GM12878 (cell line): ENCODE data around the gene FETUB. TPM values are rescaled to one million over a fixed set of nuclear protein-coding genes. Genes with fewer than 3 reads are reported as not detected.

Source experiments
- ATAC-seq: fragments of 200-7000 bp; cut with Tn5 transposase; 3 replicates; pipeline ENCODE4 v1.9.1; 2020; ENCODE audit warnings: mild to moderate bottlenecking, moderate library complexity
- Bru-seq: library from RNA; stranded (reverse); fragments of 400-500 nt; gene quantifications from one replicate; lab custom pipeline; 2021; lab: Mats Ljungman, UMichigan
- BruChase-seq, 2 experiments: library from RNA; stranded (reverse); fragments of 400-500 nt; gene quantifications; one replicate each; lab custom pipeline; 2021; lab: Mats Ljungman, UMichigan
- BruUV-seq: library from RNA; stranded (reverse); fragments of 400-500 nt; replicated peaks from 2 replicates; lab custom pipeline; 2021; lab: Mats Ljungman, UMichigan
- CTCF ChIA-PET: fragments of 300-600 bp; sonication (Branson Sonifier 250); formaldehyde crosslinking; extraction: SDS; loops from one replicate; lab custom pipeline; 2021; ENCODE audit warnings: inconsistent platforms; lab: Yijun Ruan, JAX
- POLR2A ChIA-PET: fragments of 350-600 bp; formaldehyde crosslinking; extraction: SDS; loops from one replicate; lab custom pipeline; 2021; ENCODE audit warnings: inconsistent platforms; lab: Charles Lee
- RAD21 ChIA-PET: fragments of 300-600 bp; sonication (Branson Sonifier 250); formaldehyde crosslinking; loops from one replicate; lab custom pipeline; 2023; ENCODE audit warnings: antibody characterized with exemption; ENCODE audit not compliant: unreplicated experiment; lab: Charles Lee
- SMC1A ChIA-PET: fragments of 300-600 bp; sonication (Branson Sonifier 250); formaldehyde crosslinking; loops from one replicate; lab custom pipeline; 2023; ENCODE audit not compliant: unreplicated experiment, uncharacterized antibody; lab: Charles Lee
- DNase-seq: peaks from one replicate; pipeline ENCODE4 v3.0.0-alpha.2; 2011; ENCODE audit warnings: low read depth, low spot score
- FAIRE-seq: peaks from 3 replicates; lab custom pipeline; 2011; peaks lifted over from hg19 to GRCh38; lab: Jason Lieb, UNC
- H2AFZ ChIP-seq: 2 replicates; pipeline ENCODE4 v1.6.0; 2011; ENCODE audit warnings: low read depth, low read length, control low read depth; ENCODE audit not compliant: control insufficient read depth
- H3K27ac ChIP-seq: 2 replicates; pipeline ENCODE4 v1.5.1; 2011; ENCODE audit warnings: control low read depth; ENCODE audit not compliant: control insufficient read depth, insufficient read depth
- H3K27me3 ChIP-seq, 2 experiments: replicated peaks in 1 of 2; 2 replicates each; pipeline versions ENCODE4 v1.6.0 to v1.6.1; 2011; ENCODE audit warnings: low read length in 1 of 2; ENCODE audit not compliant: control insufficient read depth in 2 of 2, insufficient read depth in 2 of 2
- H3K36me3 ChIP-seq, 2 experiments: 2 replicates each; pipeline ENCODE4 v1.5.1; 2011; ENCODE audit warnings: low read length in 1 of 2; ENCODE audit not compliant: control insufficient read depth in 2 of 2, insufficient read depth in 2 of 2
- H3K4me1 ChIP-seq: 2 replicates; pipeline ENCODE4 v1.6.1; 2011; ENCODE audit warnings: mild to moderate bottlenecking, low read length, moderate library complexity, mixed read lengths; ENCODE audit not compliant: control insufficient read depth, insufficient read depth
- H3K4me2 ChIP-seq: 2 replicates; pipeline ENCODE4 v1.6.0; 2011; ENCODE audit warnings: control low read depth; ENCODE audit not compliant: control insufficient read depth, insufficient read depth
- H3K4me3 ChIP-seq: fragments of 200-600 bp; sonication (generic); 2 replicates; pipeline ENCODE4 v1.5.1; 2016
- H3K79me2 ChIP-seq: 2 replicates; pipeline ENCODE4 v1.6.0; 2011; ENCODE audit warnings: low read length; ENCODE audit not compliant: control insufficient read depth, insufficient read depth
- H3K9ac ChIP-seq: 2 replicates; pipeline ENCODE4 v1.8.0; 2011; ENCODE audit warnings: low read length, control low read depth, mixed read lengths; ENCODE audit not compliant: control insufficient read depth, insufficient read depth
- H3K9me3 ChIP-seq: replicated peaks from 3 replicates; pipeline ENCODE4 v1.5.1; 2011; ENCODE audit warnings: mild to moderate bottlenecking, low read length; ENCODE audit not compliant: control insufficient read depth, insufficient read depth
- H4K20me1 ChIP-seq: 2 replicates; pipeline ENCODE4 v1.6.0; 2011; ENCODE audit not compliant: control insufficient read depth, insufficient read depth
- ASH2L ChIP-seq: fragments of 300-600, 200-600 bp; sonication (generic); IDR thresholded peaks from 2 replicates; pipeline ENCODE4 v1.6.1; 2017; ENCODE audit warnings: low read depth, mild to moderate bottlenecking, borderline replicate concordance
- POLR2AphosphoS5 ChIP-seq: IDR thresholded peaks from 2 replicates; pipeline ENCODE4 v1.6.1; 2011; ENCODE audit warnings: mild to moderate bottlenecking, low read length, inconsistent platforms
- TCF3 ChIP-seq: IDR thresholded peaks from 2 replicates; pipeline ENCODE4 v1.6.1; 2012; ENCODE audit warnings: low read depth, mild to moderate bottlenecking, low read length, borderline replicate concordance; ENCODE audit not compliant: insufficient read depth
- ZNF622 ChIP-seq: fragments of 450-650 bp; IDR thresholded peaks from 2 replicates; pipeline ENCODE4 v1.6.1; 2017; ENCODE audit warnings: mild to moderate bottlenecking, inconsistent platforms
- WGBS: methylation state at CpG from one replicate; pipeline ENCODE4 v1.1.6; 2016; ENCODE audit warnings: low lambda C conversion rate; ENCODE audit not compliant: insufficient replicate concordance, insufficient coverage; ENCODE audit errors: missing lambda C conversion rate; 5-methylcytosine and 5-hydroxymethylcytosine counted together
- in situ Hi-C: fragments of 300-500 bp; cut with MboI; formaldehyde crosslinking; loops from 9 replicates; pipeline ENCODE4 v1.14.3; 2018; ENCODE audit warnings: mixed read lengths
- intact Hi-C: fragments of 100-400 bp; cut with micrococcal nuclease; formaldehyde crosslinking; loops from one replicate; pipeline ENCODE4 v1.14.2; 2022; ENCODE audit not compliant: unreplicated experiment
- long read RNA-seq, 2 experiments: library from polyadenylated mRNA; unstranded; transcript quantifications; one replicate each; pipeline ENCODE4 v2.0.0, GENCODE V29; 2019 to 2020
- polyA minus RNA-seq, 3 experiments: library from RNA; depleted of rRNA, polyadenylated mRNA; stranded (reverse); fragments of >200 nt; gene quantifications; 2 replicates each; pipeline ENCODE4 v1.2.3, GENCODE V29; 2011
- polyA plus RNA-seq, 11 experiments: library from polyadenylated mRNA; depleted of rRNA in 4 of 11; unstranded in 6 of 11; stranded (reverse) in 5 of 11; fragments of >200 nt; fragmentation: Nextera tagmentation in 4 of 11; fragmentation: Illumina TruSeq in 1 of 11; extraction: Ambion mirVana in 4 of 11; extraction: Trizol in 1 of 11; gene quantifications; 1 replicate in 1 of 11; 2 replicates in 10 of 11; pipeline versions ENCODE4 v1.2.1 to v1.2.3, GENCODE V29; 2011 to 2016; ENCODE audit warnings: inconsistent platforms in 2 of 11, missing spikeins in 2 of 11, low read depth in 1 of 11
- total RNA-seq, 4 experiments: library from RNA; depleted of rRNA in 3 of 4; stranded (reverse); fragments of >200 nt in 3 of 4; fragmentation: Illumina TruSeq in 1 of 4; extraction: Trizol in 1 of 4; gene quantifications; 2 replicates each; pipeline versions ENCODE4 v1.2.1 to v1.2.3, GENCODE V29; 2013 to 2021

The FETUB gene, protein sequence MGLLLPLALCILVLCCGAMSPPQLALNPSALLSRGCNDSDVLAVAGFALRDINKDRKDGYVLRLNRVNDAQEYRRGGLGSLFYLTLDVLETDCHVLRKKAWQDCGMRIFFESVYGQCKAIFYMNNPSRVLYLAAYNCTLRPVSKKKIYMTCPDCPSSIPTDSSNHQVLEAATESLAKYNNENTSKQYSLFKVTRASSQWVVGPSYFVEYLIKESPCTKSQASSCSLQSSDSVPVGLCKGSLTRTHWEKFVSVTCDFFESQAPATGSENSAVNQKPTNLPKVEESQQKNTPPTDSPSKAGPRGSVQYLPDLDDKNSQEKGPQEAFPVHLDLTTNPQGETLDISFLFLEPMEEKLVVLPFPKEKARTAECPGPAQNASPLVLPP
- not detected in 2 replicates for total RNA-seq (2013; cell fraction: nucleolus; rRNA removed)
- total RNA-seq (2014; rRNA removed) (not detected in 2 replicates), total RNA-seq (2014; rRNA removed; fragmentation: Illumina TruSeq; extraction: Trizol) (not detected in 2 replicates), total RNA-seq (2021) (not detected in 2 replicates), polyA plus RNA-seq (2011; rRNA removed) (not detected in 2 replicates), polyA plus RNA-seq (2014; fragmentation: Illumina TruSeq; extraction: Trizol) (not detected in 2 replicates), polyA plus RNA-seq (2014; fragmentation: Nextera tagmentation; extraction: Ambion mirVana) (not detected), polyA plus RNA-seq (2014; rRNA removed) (not detected in 2 replicates), polyA plus RNA-seq (2016; fragmentation: Nextera tagmentation; extraction: Ambion mirVana) (not detected), polyA minus RNA-seq (2011; rRNA and poly(A)+ RNA removed) (not detected in 2 replicates), Bru-seq, nascent RNA (not detected), BruChase-seq, experiment 1, labeled RNA remaining after a 6-hour chase (not detected), BruChase-seq, experiment 2, labeled RNA remaining after a 2-hour chase (percentile 5 among the genes with signal in this experiment)
- not detected for polyA plus RNA-seq (2011; ENCODE audit: low read depth)
- polyA plus RNA-seq (2011; cell fraction: cytosol; rRNA removed), result not detected in 2 replicates
- not detected in 2 replicates for polyA plus RNA-seq (2011; cell fraction: nucleus; rRNA removed)
- not detected in 2 replicates for polyA plus RNA-seq (2012)
- not detected in 2 replicates for polyA minus RNA-seq (2011; cell fraction: cytosol; rRNA and poly(A)+ RNA removed)
- polyA minus RNA-seq (2011; cell fraction: nucleus; rRNA and poly(A)+ RNA removed), result not detected in 2 replicates
- long read RNA-seq, experiment 1, result 0 reads
- long read RNA-seq, experiment 2, result 0 reads

DNA sequence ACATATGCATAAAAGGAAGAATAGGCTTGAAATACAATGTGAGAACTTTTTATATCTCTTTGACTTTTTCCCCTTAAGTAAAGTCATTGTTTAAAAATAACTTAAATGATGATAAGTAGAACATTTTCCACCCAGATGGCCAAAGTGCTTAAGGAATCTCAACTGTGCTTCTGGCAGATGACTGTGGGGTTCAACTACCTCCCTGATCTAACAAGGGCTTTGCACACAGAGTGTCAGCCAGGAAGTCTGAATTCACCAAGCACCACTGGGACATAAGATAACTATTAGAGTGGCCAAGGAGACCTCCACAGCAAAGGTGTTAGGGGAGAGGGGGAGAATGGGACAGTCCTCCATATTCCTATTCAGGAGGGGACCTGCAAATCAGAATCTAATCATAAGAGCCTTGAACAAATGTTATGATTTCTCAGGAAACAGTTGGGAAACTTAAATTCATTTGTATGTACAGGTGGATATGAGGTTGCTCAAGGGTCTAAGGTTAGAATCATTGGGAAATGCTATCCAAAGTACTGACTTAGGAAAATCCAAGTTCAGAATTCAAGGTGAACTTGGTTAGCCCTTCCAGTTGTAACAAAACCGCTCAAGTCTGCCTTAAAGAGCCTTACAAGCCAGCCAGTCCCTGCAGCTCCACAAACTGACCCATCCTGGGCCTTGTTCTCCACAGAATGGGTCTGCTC lies at the start of gene FETUB:
FETUB (plus strand) TSS at position 622 of the 695 bp plus-strand sequence; CDS start at position 684, 62 bp downstream.
- no peak within 1 kb of the TSS for H2AFZ ChIP-seq
- no peaks in the 10 kb centered on the region for H4K20me1 ChIP-seq
- intact Hi-C loops, result no loop called here
- H3K9ac ChIP-seq, result no peak within 1 kb of the TSS
- H3K9me3 ChIP-seq, result no peaks in the 10 kb centered on the region; the same call in 2 of the 3 replicates
- ChIA-PET CTCF (interaction anchor here (1.2 kb wide), 1 partner anchor 23 kb away, joined by 5 read pairs; no protein-coding TSS in a partner anchor), POLR2A (no interaction called here), RAD21 (no interaction called here), SMC1A (interaction anchor here (0.6 to 1.2 kb wide), 3 partner anchors 23 to 90 kb away, joined by 3 to 4 read pairs (median 3); no protein-coding TSS in a partner anchor)
- in situ Hi-C loops, result no loop called here
- H3K4me3 ChIP-seq, result no peak within 1 kb of the TSS
- no peaks in the 10 kb centered on the region for H3K36me3 ChIP-seq
- DNase-seq, result no peak
- peaks cover 0 to 3% of the 10 kb centered on the region in 2 experiments; a peak in 2 of 4 replicates for H3K27me3 ChIP-seq
- FAIRE-seq, result no peak
- TF ChIP-seq ASH2L, result no peak
- no peak for TF ChIP-seq POLR2AphosphoS5
- TF ChIP-seq TCF3, result no peak
- no peak for TF ChIP-seq ZNF622
- H3K4me1 ChIP-seq, result no peaks in the 10 kb centered on the region
- 8% methylated on average over 1 of the region's 1 CpG for WGBS
- H3K4me2 ChIP-seq, result no peak within 1 kb of the TSS
- H3K79me2 ChIP-seq, result no peaks in the 10 kb centered on the region
- no peak for ATAC-seq
- no peak within 1 kb of the TSS for H3K27ac ChIP-seq
- BruUV-seq, result no TSS peak
